Measurements from ENCODE around the gene FAM24B. TPM values are rescaled to one million over a fixed set of nuclear protein-coding genes. Genes with fewer than 3 reads are reported as not detected.
"Not testable (repeated sequence)": the region's sequence is repeated elsewhere in the genome, so short reads cannot be mapped to it uniquely, and the experiment has no call there.

The FAM24B gene
- polyA plus RNA-seq, 1 donor from 2014 or later = 10.5 TPM

GRCh38 chr10:122866757-122867482 is 12.5 kb downstream of the FAM24B start:
- H3K27ac Mint-ChIP-seq, H3K36me3 Mint-ChIP-seq, H3K9me3 Mint-ChIP-seq, H3K27me3 Mint-ChIP-seq: not testable (repeated sequence)
- peak overlapping the region in 1 of 4 donors; percentile 9 for H3K4me3 Mint-ChIP-seq
- H3K4me1 Mint-ChIP-seq = peaks cover 2 to 15% (median 14%) of the 10 kb centered on the region in 3 donors

GRCh38 chr10:122864901-122865300 is 14.5 kb downstream of the FAM24B start:
- Mint-ChIP-seq H3K4me3 (no peak overlapping the region), H3K9me3 (peaks cover 0 to 2% (median 0%) of the 10 kb centered on the region in 3 donors), H3K27ac (no peak overlapping the region), H3K4me1 (peaks cover 2 to 19% (median 19%) of the 10 kb centered on the region in 3 donors), H3K27me3 (no peaks in the 10 kb centered on the region), H3K36me3 (peaks cover 8% of the 10 kb centered on the region)

- Mint-ChIP-seq H3K9me3 (peaks cover 0 to 2% (median 0%) of the 10 kb centered on the region in 3 donors), H3K36me3 (peaks cover 3% of the 10 kb centered on the region), H3K27me3 (no peaks in the 10 kb centered on the region), H3K4me3 (no peak overlapping the region), H3K27ac (no peak overlapping the region), H3K4me1 (peaks cover 7 to 23% (median 19%) of the 10 kb centered on the region in 3 donors)
Observed at GRCh38 chr10:122864194-122864592, 15.2 kb downstream of the FAM24B start.

- Mint-ChIP-seq H3K36me3 (peaks cover 3% of the 10 kb centered on the region), H3K27ac (no peak overlapping the region), H3K4me1 (peaks cover 7 to 25% (median 19%) of the 10 kb centered on the region in 3 donors), H3K27me3 (no peaks in the 10 kb centered on the region), H3K4me3 (no peak overlapping the region), H3K9me3 (no peaks in the 10 kb centered on the region)
Observed at GRCh38 chr10:122863216-122864193, 15.9 kb downstream of the FAM24B start.

- Mint-ChIP-seq H3K27ac (no peak overlapping the region), H3K4me3 (no peak overlapping the region), H3K9me3 (no peaks in the 10 kb centered on the region), H3K36me3 (peaks cover 2% of the 10 kb centered on the region), H3K4me1 (peaks cover 7 to 20% (median 17%) of the 10 kb centered on the region in 3 donors), H3K27me3 (no peaks in the 10 kb centered on the region)
Observed at GRCh38 chr10:122861711-122862161, 17.6 kb downstream of the FAM24B start.

GRCh38 chr10:122859527-122859926 is 19.9 kb downstream of the FAM24B start:
- Mint-ChIP-seq H3K9me3 (no peaks in the 10 kb centered on the region), H3K4me1 (peaks cover 7 to 16% (median 10%) of the 10 kb centered on the region in 3 donors), H3K4me3 (peak overlapping the region in 1 of 4 donors; percentile 68), H3K36me3 (peaks cover 5% of the 10 kb centered on the region), H3K27me3 (peaks cover 2% of the 10 kb centered on the region), H3K27ac (no peak overlapping the region)

- H3K4me1 Mint-ChIP-seq = peaks cover 6 to 13% (median 7%) of the 10 kb centered on the region in 3 donors
- not testable (repeated sequence) for H3K36me3 Mint-ChIP-seq, H3K27me3 Mint-ChIP-seq, H3K9me3 Mint-ChIP-seq, H3K27ac Mint-ChIP-seq, H3K4me3 Mint-ChIP-seq
Observed at GRCh38 chr10:122858042-122858441, 21.3 kb downstream of the FAM24B start.

- Mint-ChIP-seq H3K9me3 (peaks cover 0 to 5% (median 0%) of the 10 kb centered on the region in 3 donors), H3K27ac (no peak overlapping the region), H3K4me1 (peaks cover 3 to 10% (median 5%) of the 10 kb centered on the region in 3 donors), H3K27me3 (peaks cover 2% of the 10 kb centered on the region), H3K36me3 (peaks cover 5% of the 10 kb centered on the region), H3K4me3 (no peak overlapping the region)
Observed at GRCh38 chr10:122856902-122857301, 22.5 kb downstream of the FAM24B start.

GRCh38 chr10:122855745-122856144 is 23.6 kb downstream of the FAM24B start:
- Mint-ChIP-seq H3K9me3 (peaks cover 0 to 5% (median 0%) of the 10 kb centered on the region in 3 donors), H3K4me3 (no peak overlapping the region), H3K4me1 (peaks cover 3 to 8% (median 5%) of the 10 kb centered on the region in 3 donors), H3K27me3 (peaks cover 2% of the 10 kb centered on the region), H3K36me3 (peaks cover 5% of the 10 kb centered on the region), H3K27ac (no peak overlapping the region)

- Mint-ChIP-seq H3K27me3 (peaks cover 2% of the 10 kb centered on the region), H3K4me1 (peaks cover 0 to 3% (median 3%) of the 10 kb centered on the region in 3 donors), H3K4me3 (no peak overlapping the region), H3K9me3 (peaks cover 0 to 5% (median 0%) of the 10 kb centered on the region in 3 donors), H3K27ac (peak overlapping the region in 1 of 3 donors; percentile 77), H3K36me3 (peaks cover 6% of the 10 kb centered on the region)
Observed at GRCh38 chr10:122854648-122855047, 24.7 kb downstream of the FAM24B start.

GRCh38 chr10:122853665-122854313 is 25.6 kb downstream of the FAM24B start:
- peaks cover 6% of the 10 kb centered on the region for H3K36me3 Mint-ChIP-seq
- no peak overlapping the region for H3K4me3 Mint-ChIP-seq
- peaks cover 2% of the 10 kb centered on the region for H3K27me3 Mint-ChIP-seq
- H3K9me3 Mint-ChIP-seq = peaks cover 0 to 5% (median 0%) of the 10 kb centered on the region in 3 donors
- no peaks in the 10 kb centered on the region for H3K4me1 Mint-ChIP-seq
- H3K27ac Mint-ChIP-seq = peak overlapping the region in 1 of 3 donors; percentile 5

GRCh38 chr10:122852261-122852660 is 27.1 kb downstream of the FAM24B start:
- peaks cover 2% of the 10 kb centered on the region for H3K27me3 Mint-ChIP-seq
- no peak overlapping the region for H3K4me3 Mint-ChIP-seq
- H3K4me1 Mint-ChIP-seq = peaks cover 0 to 2% (median 0%) of the 10 kb centered on the region in 3 donors
- H3K9me3 Mint-ChIP-seq = peaks cover 0 to 5% (median 0%) of the 10 kb centered on the region in 3 donors
- H3K36me3 Mint-ChIP-seq = peaks cover 6% of the 10 kb centered on the region
- H3K27ac Mint-ChIP-seq = no peak overlapping the region

- Mint-ChIP-seq H3K36me3 (peaks cover 6% of the 10 kb centered on the region), H3K4me1 (peaks cover 0 to 2% (median 0%) of the 10 kb centered on the region in 3 donors), H3K27me3 (no peaks in the 10 kb centered on the region), H3K4me3 (no peak overlapping the region), H3K9me3 (peaks cover 0 to 8% (median 0%) of the 10 kb centered on the region in 3 donors), H3K27ac (no peak overlapping the region)
Observed at GRCh38 chr10:122850705-122851640, 28.4 kb downstream of the FAM24B start.
